GF-D8 (cell line): ENCODE results near the gene PRR23E.

Source experiments
- DNase-seq: peaks from one replicate; lab custom pipeline; 2025; lab: John Stamatoyannopoulos, UW

The PRR23E gene

DNA sequence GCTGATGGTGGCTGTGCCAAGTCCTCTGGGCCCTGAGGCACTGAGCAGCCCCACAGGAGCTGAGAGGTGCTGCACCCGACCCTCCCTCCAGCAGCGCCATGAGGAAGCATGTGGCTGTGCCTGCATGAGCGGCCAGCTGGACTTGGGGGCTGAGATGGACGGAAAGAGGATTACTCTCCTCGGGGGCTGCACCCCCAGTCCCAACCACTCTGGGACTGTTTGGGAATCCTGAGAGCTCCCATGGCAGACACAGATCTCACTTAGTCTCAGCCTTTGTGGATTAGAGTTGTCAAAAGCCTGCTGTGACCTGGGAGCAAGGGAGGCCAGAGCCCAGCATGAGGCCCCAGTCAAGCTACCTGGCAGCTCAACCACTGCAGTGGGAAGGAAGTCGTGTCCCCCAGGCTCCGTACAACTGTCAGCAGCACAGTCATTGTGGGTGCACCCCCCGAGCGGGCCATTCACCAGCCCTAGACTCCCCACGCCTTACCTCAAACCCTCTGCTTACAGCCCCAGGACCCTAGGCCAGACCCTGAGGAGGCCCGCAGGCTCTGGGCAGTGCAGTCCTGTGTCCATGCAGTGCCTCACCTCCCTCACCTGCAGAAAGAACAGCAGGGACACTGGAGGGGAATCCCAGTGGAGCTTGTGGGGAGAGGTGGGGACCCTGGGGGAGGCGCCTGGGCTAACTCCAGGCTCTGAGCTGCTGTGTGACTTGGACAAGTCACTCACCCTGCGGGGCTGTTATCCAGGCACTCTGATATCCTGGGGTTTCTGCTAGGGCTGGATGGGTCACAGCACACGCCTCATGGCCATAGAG is 17.1 kb downstream of the PRR23E start:
- no peak for DNase-seq

DNA sequence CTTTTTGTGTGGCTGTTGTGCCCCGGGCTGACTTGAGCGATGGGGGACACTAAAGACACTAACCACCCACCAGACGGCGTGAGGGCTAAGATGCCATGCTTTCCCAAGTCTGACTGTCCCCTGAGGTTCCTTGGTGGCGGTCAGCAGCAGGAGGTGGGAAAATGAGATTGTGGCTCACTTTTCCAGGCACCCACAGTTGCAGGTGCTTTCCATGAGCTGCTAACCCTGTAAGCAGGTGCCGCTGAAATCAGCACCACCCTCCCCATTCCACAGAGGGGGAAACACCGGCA is 17.7 kb downstream of the PRR23E start:
- DNase-seq: no peak

GRCh38 chr3:127211118-127212060 is 18.5 kb downstream of the PRR23E start:
- no peak for DNase-seq

GRCh38 chr3:127212231-127212630 is 19.3 kb downstream of the PRR23E start:
- DNase-seq: no peak

GRCh38 chr3:127212711-127213110 is 19.8 kb downstream of the PRR23E start:
- DNase-seq: no peak

DNA sequence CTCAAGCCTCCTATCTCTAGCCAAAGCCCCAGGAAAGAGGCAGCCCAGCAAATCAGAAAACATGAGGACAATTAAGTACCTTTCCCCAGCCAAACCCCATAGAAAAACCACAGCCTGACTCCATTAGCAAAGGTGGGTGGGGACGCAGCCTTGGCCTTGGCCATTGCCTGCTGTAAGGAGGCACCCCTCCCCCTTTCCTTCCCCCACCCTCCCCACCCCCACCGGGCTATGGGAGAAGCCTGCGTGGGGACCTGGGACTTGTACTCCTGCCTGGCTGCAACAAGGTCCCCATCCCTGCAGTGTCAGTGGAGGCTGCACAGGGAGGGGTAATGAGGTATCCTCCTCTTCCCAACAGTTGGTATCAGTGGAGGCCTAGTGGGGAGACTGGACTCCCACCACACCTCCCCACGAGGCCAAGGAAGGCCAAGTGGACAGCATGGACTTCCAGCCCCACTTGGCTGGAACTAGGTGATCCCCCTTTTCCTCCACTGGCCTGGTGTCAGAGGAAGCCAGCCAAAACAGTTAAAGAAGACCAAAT is 20.5 kb downstream of the PRR23E start:
- DNase-seq: no peak

DNA sequence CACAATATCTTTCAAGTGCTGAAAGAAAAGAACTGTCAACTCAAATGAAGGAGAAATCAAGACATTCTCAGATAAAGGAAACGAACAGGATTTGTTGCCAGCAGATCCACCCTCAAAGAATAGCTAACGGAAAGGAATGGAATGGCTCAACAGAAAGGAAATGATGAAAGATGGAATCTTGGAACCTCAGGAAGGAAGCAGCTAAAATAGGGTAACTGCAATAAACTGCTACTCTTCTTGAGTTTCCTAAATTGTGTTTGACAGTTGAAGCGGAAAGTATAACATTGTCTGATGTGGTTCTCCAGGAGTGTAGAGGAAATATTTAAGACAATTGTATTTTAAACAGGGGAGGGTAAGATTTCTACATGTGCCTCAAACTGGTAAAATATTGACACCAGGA is 22.0 kb downstream of the PRR23E start:
- no peak for DNase-seq

DNA sequence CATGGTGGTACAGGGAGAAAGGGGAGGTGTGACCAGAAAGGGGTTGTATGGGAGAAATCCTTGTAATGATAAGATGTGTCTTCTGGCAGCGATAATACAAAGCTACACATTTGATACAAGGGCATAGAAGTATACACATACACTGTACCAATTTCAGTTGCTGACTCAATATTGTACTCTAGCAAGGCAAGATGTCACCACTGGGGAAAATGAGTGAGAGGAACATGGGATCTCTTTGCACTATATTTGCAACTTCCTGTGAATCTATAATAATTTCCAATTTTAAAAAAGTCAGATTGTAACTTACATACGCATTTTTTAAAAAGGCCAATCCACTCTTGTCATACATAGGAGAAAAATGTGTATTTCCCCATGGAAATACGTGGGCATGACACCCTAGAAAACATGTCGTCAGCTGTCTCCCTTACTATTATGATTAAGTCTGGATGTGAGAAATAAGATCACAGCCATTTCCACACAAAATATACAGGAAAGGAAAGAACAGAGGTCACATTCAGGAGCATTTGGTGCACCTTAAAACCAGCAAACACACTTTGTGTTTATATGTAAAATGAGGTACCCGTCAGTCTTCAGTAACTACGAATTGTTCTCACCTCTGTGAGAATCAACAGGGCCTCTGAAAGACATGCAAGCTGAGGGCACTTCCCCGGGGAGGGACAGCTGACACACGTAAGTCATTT is 22.9 kb downstream of the PRR23E start:
- no peak for DNase-seq

- DNase-seq: no peak
These were observed 23.7 kb downstream of the PRR23E start for GRCh38 chr3:127216415-127217261.

DNA sequence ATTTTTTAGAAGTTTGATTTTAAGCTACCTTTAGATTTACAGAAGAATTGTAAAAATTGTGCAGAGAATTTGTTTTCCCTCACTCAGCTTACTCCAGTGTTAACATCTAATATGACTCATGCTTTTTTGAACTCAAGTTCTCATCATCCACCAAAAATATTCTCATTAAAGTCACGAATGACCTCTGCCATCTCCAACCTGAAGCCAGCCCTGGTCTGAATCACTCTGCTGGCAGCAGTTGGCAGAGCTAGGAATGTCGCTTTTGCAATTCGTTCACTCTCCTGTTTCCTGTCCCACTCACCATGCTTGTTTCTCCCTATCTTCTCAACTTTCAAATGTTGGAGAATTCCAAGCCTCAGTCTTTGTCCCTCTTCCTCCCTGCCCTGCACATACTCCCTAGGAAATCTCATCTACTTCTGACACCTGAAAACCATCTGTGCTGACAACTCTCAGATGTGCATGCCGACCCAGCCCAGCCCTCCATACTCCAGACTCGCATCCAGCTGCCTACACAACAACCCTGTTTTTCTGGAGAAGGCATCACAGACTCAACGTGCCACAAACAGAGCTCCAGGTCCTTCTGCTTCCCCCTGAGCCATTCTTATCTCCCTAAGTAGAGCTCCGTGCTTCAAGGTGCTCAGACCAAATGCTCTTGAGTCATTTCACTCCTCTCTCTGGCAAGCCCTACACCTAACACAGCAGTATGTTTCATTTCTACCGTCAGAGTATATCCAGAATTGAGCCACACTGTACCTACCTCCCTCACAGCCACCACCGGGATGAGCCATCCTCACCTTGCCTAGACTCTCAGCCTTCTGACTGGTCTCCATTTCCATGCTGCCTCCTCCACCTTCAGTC is 24.9 kb downstream of the PRR23E start:
- no peak for DNase-seq

DNA sequence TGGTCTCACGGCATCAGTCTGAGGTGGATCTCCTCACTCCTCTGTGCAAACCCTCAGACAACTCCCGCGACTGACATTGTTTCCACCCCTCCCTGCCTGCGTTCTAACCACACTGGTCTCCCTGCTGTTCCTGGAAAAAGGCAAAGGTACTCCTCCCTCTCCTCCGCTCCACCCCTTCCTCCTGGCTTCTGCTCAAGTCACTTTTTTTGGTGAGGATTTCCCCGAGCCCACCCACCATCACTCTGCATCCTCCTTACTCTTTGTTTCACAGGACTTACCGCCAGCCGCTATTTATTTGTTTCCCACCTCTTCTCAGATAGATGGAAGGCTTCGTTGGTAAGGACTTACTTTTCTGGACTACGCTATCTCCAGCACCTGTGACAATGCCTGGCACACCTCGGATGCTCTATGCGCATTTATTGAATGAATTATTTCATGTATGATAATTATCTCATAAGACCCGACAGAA is 25.6 kb downstream of the PRR23E start:
- DNase-seq: no peak

DNA sequence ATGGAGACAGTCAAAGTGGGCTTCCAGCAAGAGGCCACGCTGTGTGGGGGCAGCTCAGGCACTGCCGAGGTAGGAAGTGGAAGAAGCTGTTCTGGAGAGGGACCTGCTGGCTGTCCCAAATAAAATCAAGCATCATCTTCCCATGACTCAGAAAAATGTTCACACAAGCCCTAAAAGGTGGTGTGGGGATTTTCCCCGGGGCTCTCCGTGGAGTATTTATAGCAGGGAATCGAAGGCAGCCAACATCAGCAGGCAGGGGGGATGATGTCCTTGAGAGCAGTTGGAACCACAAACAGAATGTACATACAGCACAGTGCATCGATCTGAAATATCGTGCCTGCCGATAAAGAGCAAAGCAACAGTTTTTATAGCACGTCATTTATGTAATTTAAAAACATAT is 27.6 kb downstream of the PRR23E start:
- DNase-seq: no peak

GRCh38 chr3:127221037-127221436 is 28.1 kb downstream of the PRR23E start:
- no peak for DNase-seq

GRCh38 chr3:127221446-127222035 is 28.6 kb downstream of the PRR23E start:
- no peak for DNase-seq

- DNase-seq: no peak
These were observed 29.2 kb downstream of the PRR23E start for GRCh38 chr3:127222163-127222562.

DNA sequence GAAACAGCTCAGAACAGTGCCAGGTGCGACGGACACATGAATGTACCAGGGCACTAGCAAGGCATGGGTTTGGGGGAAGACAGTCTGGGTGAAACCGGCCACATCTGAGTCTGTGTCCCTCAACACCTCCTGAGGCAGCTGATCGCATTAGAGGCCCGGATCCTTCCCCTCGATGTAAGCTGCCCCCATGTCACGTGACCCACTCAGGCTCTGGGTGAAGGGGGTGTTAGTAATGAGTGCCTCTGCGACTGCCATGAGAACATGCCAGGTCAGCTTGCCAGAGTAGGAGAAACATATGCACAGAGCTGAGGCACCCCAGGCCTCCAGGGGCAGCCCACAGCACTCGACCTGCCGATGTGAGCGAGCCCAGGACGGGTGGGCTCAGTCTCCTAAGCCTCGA is 29.7 kb downstream of the PRR23E start:
- no peak for DNase-seq

DNA sequence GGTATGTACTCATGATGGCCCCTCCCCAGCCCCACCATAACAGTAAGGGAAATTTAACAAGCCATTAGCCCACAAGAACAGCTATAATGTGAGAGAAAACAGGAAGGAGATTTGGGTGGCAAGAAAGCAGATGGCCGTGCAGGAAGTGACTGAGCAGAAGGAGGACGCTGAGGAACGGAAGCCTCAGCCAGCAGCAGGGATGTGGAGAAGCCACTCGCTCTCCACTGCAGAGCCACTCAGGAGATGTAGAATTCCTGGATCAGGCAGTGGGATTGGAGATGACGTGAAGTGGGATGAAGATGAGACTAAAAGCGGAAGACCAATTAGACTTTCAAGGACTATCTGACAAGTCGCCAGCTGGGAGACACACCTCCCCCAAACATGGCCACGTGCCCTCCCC is 31.2 kb downstream of the PRR23E start:
- DNase-seq: peak; percentile 57

- no peak for DNase-seq
These were observed 33.5 kb downstream of the PRR23E start for GRCh38 chr3:127226457-127226856.

GRCh38 chr3:127226946-127227842 is 34.3 kb downstream of the PRR23E start:
- DNase-seq: no peak
